ENCODE data around the gene LRRC4C. TPM values are rescaled to one million over a fixed set of nuclear protein-coding genes. Genes with fewer than 3 reads are reported as not detected.

LRRC4C gene
- total RNA-seq, 1 experiment from 2014 or later: not detected

GRCh38 chr11:40987776-40988435, 471.5 kb downstream of the LRRC4C start:
- no TSS peak for BruUV-seq (replicated peaks)
- no peak overlapping the region for H3K27ac Mint-ChIP-seq (ENCODE audit: unreplicated experiment)
- H3K4me1 Mint-ChIP-seq (ENCODE audit: low read depth, unreplicated experiment): no peaks in the 10 kb centered on the region
- no peaks in the 10 kb centered on the region for H3K27me3 Mint-ChIP-seq (ENCODE audit: unreplicated experiment)
- CTCF ChIA-PET: no interaction called here
- TF ChIP-seq, protein P1, sequence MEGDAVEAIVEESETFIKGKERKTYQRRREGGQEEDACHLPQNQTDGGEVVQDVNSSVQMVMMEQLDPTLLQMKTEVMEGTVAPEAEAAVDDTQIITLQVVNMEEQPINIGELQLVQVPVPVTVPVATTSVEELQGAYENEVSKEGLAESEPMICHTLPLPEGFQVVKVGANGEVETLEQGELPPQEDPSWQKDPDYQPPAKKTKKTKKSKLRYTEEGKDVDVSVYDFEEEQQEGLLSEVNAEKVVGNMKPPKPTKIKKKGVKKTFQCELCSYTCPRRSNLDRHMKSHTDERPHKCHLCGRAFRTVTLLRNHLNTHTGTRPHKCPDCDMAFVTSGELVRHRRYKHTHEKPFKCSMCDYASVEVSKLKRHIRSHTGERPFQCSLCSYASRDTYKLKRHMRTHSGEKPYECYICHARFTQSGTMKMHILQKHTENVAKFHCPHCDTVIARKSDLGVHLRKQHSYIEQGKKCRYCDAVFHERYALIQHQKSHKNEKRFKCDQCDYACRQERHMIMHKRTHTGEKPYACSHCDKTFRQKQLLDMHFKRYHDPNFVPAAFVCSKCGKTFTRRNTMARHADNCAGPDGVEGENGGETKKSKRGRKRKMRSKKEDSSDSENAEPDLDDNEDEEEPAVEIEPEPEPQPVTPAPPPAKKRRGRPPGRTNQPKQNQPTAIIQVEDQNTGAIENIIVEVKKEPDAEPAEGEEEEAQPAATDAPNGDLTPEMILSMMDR (IDR thresholded peaks at IDR 0.05; ENCODE audit: unreplicated experiment): no peak
- intact Hi-C loops (cut with micrococcal nuclease; ENCODE audit: unreplicated experiment): no loop called here
- peaks cover 6% of the 10 kb centered on the region for H3K9me3 Mint-ChIP-seq (ENCODE audit: low read depth, unreplicated experiment)
- no peak for DNase-seq
- H3K4me3 Mint-ChIP-seq (ENCODE audit: low read depth, unreplicated experiment): no peak overlapping the region
- no peaks in the 10 kb centered on the region for H3K36me3 Mint-ChIP-seq (ENCODE audit: insufficient read depth, unreplicated experiment)

DNA sequence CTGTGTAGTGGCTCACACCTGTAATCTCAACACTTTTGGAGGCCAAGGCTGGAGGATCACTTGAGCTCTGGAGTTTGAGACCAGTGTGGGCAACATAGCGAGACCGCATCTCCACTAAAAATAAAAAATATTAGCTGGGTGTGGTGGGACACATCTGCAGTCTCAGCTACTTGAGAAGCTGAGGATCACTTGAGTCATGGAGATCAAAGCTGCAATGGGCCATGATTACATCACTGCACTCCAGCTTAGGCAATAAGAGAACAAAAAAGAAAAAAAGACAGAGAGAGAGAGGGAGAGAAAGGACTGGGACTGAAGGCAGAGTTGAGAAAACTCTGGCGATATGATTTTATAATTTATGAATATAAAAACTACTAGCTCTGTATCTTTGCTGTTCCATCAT, 473.1 kb downstream of the LRRC4C start:
- CTCF ChIA-PET: no interaction called here
- no TSS peak for BruUV-seq (replicated peaks)
- no peaks in the 10 kb centered on the region for H3K27me3 Mint-ChIP-seq (ENCODE audit: unreplicated experiment)
- DNase-seq: no peak
- no peaks in the 10 kb centered on the region for H3K4me1 Mint-ChIP-seq (ENCODE audit: low read depth, unreplicated experiment)
- no peak overlapping the region for H3K4me3 Mint-ChIP-seq (ENCODE audit: low read depth, unreplicated experiment)
- TF ChIP-seq, protein P1 (IDR thresholded peaks at IDR 0.05; ENCODE audit: unreplicated experiment): no peak
- intact Hi-C loops (cut with micrococcal nuclease; ENCODE audit: unreplicated experiment): no loop called here
- H3K9me3 Mint-ChIP-seq (ENCODE audit: low read depth, unreplicated experiment): peaks cover 8% of the 10 kb centered on the region
- H3K27ac Mint-ChIP-seq (ENCODE audit: unreplicated experiment): no peak overlapping the region
- H3K36me3 Mint-ChIP-seq (ENCODE audit: insufficient read depth, unreplicated experiment): no peaks in the 10 kb centered on the region

- CTCF ChIA-PET: no interaction called here
- TF ChIP-seq, protein P1 (IDR thresholded peaks at IDR 0.05; ENCODE audit: unreplicated experiment): no peak
- intact Hi-C loops (cut with micrococcal nuclease; ENCODE audit: unreplicated experiment): no loop called here
- Mint-ChIP-seq H3K27me3 (ENCODE audit: unreplicated experiment) (no peaks in the 10 kb centered on the region), H3K4me1 (ENCODE audit: low read depth, unreplicated experiment) (no peaks in the 10 kb centered on the region), H3K4me3 (ENCODE audit: low read depth, unreplicated experiment) (no peak overlapping the region), H3K9me3 (ENCODE audit: low read depth, unreplicated experiment) (peaks cover 14% of the 10 kb centered on the region), H3K27ac (ENCODE audit: unreplicated experiment) (no peak overlapping the region), H3K36me3 (ENCODE audit: insufficient read depth, unreplicated experiment) (no peaks in the 10 kb centered on the region)
- DNase-seq: no peak
- BruUV-seq (replicated peaks): no TSS peak
Measured at GRCh38 chr11:40975076-40975475, 484.4 kb downstream of the LRRC4C start.

- CTCF ChIA-PET: no interaction called here
- TF ChIP-seq, protein P1 (IDR thresholded peaks at IDR 0.05; ENCODE audit: unreplicated experiment): no peak
- no peak for DNase-seq
Measured at GRCh38 chr11:40974186-40974795, 485.2 kb downstream of the LRRC4C start.

More at GRCh38 chr11:40974186-40974795, 485.2 kb downstream of the LRRC4C start:
- no TSS peak for BruUV-seq (replicated peaks)
- Mint-ChIP-seq H3K4me1 (ENCODE audit: low read depth, unreplicated experiment) (no peaks in the 10 kb centered on the region), H3K27me3 (ENCODE audit: unreplicated experiment) (no peaks in the 10 kb centered on the region), H3K4me3 (ENCODE audit: low read depth, unreplicated experiment) (no peak overlapping the region), H3K36me3 (ENCODE audit: insufficient read depth, unreplicated experiment) (no peaks in the 10 kb centered on the region), H3K9me3 (ENCODE audit: low read depth, unreplicated experiment) (peaks cover 14% of the 10 kb centered on the region), H3K27ac (ENCODE audit: unreplicated experiment) (no peak overlapping the region)
- intact Hi-C loops (cut with micrococcal nuclease; ENCODE audit: unreplicated experiment): no loop called here
